ENCODE measurements around the gene XRN2. TPM values are rescaled to one million over a fixed set of nuclear protein-coding genes. Genes with fewer than 3 reads are reported as not detected.
"Not testable (repeated sequence)": the region's sequence is repeated elsewhere in the genome, so short reads cannot be mapped to it uniquely, and the experiment has no call there.

XRN2 gene
- total RNA-seq, 1 experiment from 2014 or later = 78.3 TPM

DNA sequence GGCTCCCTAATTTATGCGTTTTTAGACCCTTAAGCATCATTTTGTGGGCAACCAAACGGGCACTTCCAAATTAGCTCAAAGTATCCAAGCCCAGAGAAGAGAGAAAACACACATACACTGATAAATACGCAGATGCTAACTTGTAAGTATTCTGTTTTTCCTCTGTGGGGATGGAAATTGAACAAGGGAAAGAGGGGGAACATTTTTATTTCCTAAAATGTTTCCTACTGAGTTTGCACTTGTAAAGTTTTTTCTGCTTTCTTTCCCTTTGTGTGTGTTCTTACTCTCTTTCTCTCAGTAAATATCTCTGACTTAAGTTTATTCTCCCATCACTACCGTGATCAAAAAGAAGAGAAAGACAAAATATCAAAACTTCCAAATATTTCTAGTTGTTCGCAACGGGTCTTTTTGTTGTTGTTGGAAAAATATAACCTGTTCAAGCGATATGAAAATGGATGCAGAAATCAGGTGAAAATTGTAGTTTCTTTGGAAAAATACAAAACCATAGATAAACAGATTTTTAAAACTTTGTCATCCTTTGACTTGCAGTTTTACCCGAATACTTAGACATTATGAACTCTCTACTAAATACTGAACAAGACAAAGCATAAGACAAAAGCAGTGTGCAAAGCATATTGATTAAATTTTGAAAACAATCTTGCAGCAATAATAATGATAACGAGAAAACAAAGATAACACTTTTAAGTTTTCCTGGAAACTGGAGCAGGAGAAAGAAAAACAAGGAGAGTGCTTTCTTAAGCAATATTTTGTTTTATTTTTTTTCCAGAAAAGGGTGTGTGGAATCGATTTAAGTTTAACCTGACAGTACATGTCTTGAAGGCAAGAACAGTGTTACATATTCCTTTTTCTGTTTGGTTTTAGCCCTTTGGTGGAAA, 95.2 kb downstream of the XRN2 start:
- Histone ChIP-seq H2AFZ (no peak overlapping the region), H3K27me3 (ENCODE audit: insufficient read depth, low read depth) (peaks cover 4% of the 10 kb centered on the region; the same call in 1 of the 2 replicates), H3K36me3 (ENCODE audit: low read depth) (no peaks in the 10 kb centered on the region), H3K4me1 (replicated peaks; ENCODE audit: insufficient read depth) (no peaks in the 10 kb centered on the region), H3K27ac (no peak overlapping the region), H3K9me3 (ENCODE audit: insufficient read depth, low read depth) (no peaks in the 10 kb centered on the region), H3K9me2 (ENCODE audit: insufficient read depth) (no peaks in the 10 kb centered on the region), H3K4me2 (no peak overlapping the region), H3K4me3 (no peak overlapping the region), H3F3A (ENCODE audit: insufficient read depth, low read depth) (no peaks in the 10 kb centered on the region), H3K79me2 (ENCODE audit: low read depth) (no peaks in the 10 kb centered on the region), H4K20me1 (ENCODE audit: insufficient read depth) (no peaks in the 10 kb centered on the region)
- intact Hi-C loops (cut with micrococcal nuclease; ENCODE audit: unreplicated experiment) = no loop called here
- no peak for DNase-seq
- no TSS peak for BruUV-seq (replicated peaks)
- ChIA-PET CTCF (no interaction called here), POLR2A (ENCODE audit: unreplicated experiment) (no interaction called here)
- TF ChIP-seq, protein P1, sequence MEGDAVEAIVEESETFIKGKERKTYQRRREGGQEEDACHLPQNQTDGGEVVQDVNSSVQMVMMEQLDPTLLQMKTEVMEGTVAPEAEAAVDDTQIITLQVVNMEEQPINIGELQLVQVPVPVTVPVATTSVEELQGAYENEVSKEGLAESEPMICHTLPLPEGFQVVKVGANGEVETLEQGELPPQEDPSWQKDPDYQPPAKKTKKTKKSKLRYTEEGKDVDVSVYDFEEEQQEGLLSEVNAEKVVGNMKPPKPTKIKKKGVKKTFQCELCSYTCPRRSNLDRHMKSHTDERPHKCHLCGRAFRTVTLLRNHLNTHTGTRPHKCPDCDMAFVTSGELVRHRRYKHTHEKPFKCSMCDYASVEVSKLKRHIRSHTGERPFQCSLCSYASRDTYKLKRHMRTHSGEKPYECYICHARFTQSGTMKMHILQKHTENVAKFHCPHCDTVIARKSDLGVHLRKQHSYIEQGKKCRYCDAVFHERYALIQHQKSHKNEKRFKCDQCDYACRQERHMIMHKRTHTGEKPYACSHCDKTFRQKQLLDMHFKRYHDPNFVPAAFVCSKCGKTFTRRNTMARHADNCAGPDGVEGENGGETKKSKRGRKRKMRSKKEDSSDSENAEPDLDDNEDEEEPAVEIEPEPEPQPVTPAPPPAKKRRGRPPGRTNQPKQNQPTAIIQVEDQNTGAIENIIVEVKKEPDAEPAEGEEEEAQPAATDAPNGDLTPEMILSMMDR (conservative IDR thresholded peaks at IDR 0.05) = no peak
- no peak for TF ChIP-seq EZH2 (IDR thresholded peaks at IDR 0.05; ENCODE audit: low read depth)

DNA sequence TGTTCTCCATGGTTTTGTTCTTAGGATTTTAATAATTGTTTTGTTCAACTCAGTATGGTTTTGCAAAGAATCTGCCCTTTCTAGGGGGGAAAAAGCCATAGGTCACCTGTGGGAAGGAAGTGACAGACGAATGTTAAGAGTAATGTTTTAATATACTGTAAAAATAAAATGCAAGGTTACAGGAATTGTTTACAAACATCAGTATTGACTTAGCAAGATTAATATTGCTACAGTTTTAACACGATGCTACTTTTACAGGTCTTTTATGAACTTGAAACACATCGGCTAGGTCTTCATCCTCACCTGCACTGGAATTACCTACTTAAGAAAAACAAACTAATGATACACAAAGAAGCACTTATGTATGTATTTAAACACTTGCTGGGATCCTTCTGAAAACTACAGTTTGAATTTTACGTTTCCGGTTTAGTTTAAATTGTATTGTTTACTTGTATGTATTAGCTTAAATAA, 95.9 kb downstream of the XRN2 start:
- Histone ChIP-seq H3K27me3 (ENCODE audit: insufficient read depth, low read depth) (peaks cover 7% of the 10 kb centered on the region; the same call in 1 of the 2 replicates), H3K4me2 (no peak overlapping the region), H3K9me3 (ENCODE audit: insufficient read depth, low read depth) (no peaks in the 10 kb centered on the region), H3K4me3 (no peak overlapping the region), H2AFZ (no peak overlapping the region), H3F3A (ENCODE audit: insufficient read depth, low read depth) (no peaks in the 10 kb centered on the region), H4K20me1 (ENCODE audit: insufficient read depth) (no peaks in the 10 kb centered on the region), H3K27ac (no peak overlapping the region), H3K4me1 (replicated peaks; ENCODE audit: insufficient read depth) (no peaks in the 10 kb centered on the region), H3K79me2 (ENCODE audit: low read depth) (no peaks in the 10 kb centered on the region), H3K36me3 (ENCODE audit: low read depth) (no peaks in the 10 kb centered on the region), H3K9me2 (ENCODE audit: insufficient read depth) (no peaks in the 10 kb centered on the region)
- CTCF ChIA-PET = no interaction called here
- DNase-seq = no peak
- POLR2A ChIA-PET (ENCODE audit: unreplicated experiment) = no interaction called here
- intact Hi-C loops (cut with micrococcal nuclease; ENCODE audit: unreplicated experiment) = no loop called here
- TF ChIP-seq, protein P1 (conservative IDR thresholded peaks at IDR 0.05) = no peak
- TF ChIP-seq EZH2 (IDR thresholded peaks at IDR 0.05; ENCODE audit: low read depth) = no peak
- no TSS peak for BruUV-seq (replicated peaks)

DNA sequence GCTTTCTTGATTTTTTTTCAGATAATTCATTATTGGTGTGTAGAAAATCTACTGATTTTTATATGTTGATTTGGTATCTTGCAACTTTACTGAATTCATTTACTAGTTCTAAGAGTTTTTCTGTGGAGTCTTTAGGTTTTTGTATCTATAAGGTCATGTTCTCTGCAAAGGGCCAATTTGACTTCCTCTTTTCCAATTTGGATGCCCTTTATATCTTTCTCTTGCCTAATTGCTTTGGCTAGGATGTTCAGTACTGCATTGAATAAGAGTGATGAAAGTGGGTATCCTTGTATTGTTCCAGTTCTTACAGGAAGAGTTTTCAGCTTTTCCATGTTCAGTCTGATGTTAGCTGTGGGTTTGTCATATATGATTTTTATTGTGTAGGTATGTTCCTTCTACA, 108.6 kb downstream of the XRN2 start:
- TF ChIP-seq, protein P1 (conservative IDR thresholded peaks at IDR 0.05) = no peak
- TF ChIP-seq EZH2 (IDR thresholded peaks at IDR 0.05; ENCODE audit: low read depth) = no peak
- peaks cover 27% of the 10 kb centered on the region for H3K27me3 ChIP-seq (ENCODE audit: insufficient read depth, low read depth)
- ChIA-PET POLR2A (ENCODE audit: unreplicated experiment) (interaction anchor here (0.6 kb wide), 1 partner anchor 201 kb away, joined by 6 read pairs; no protein-coding TSS in a partner anchor), CTCF (no interaction called here)
- H3K4me1 ChIP-seq (replicated peaks; ENCODE audit: insufficient read depth) = no peaks in the 10 kb centered on the region
- H4K20me1 ChIP-seq (ENCODE audit: insufficient read depth) = no peaks in the 10 kb centered on the region
- no peak overlapping the region for H3K27ac ChIP-seq
- no TSS peak for BruUV-seq (replicated peaks)
- no peaks in the 10 kb centered on the region for H3K9me2 ChIP-seq (ENCODE audit: insufficient read depth)
- H3K9me3 ChIP-seq (ENCODE audit: insufficient read depth, low read depth) = no peaks in the 10 kb centered on the region
- H3K36me3 ChIP-seq (ENCODE audit: low read depth) = no peaks in the 10 kb centered on the region
- no peak overlapping the region for H3K4me2 ChIP-seq
- no peaks in the 10 kb centered on the region for H3K79me2 ChIP-seq (ENCODE audit: low read depth)
- H2AFZ ChIP-seq = no peak overlapping the region
- H3F3A ChIP-seq (ENCODE audit: insufficient read depth, low read depth) = no peaks in the 10 kb centered on the region
- intact Hi-C loops (cut with micrococcal nuclease; ENCODE audit: unreplicated experiment) = no loop called here
- DNase-seq = no peak
- H3K4me3 ChIP-seq = no peak overlapping the region

DNA sequence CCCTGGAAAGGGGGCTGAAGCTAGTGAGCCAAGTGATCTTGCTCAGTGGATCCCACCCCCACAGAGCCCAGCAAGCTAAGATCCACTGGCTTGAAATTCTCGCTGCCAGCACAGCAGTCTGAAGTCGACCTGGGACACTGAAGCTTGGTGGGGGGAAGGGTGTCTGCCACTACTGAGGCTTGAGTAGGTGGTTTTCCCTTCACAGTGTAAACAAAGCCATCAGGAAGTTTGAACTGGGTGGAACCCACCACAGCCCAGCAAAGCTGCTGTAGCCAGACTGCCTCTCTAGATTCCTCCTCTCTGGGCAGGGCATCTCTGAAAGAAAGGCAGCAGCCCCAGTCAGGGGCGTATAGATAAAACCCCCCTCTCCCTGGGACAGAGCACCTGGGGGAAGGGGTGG, 110.9 kb downstream of the XRN2 start:
- BruUV-seq (replicated peaks); POLR2A ChIA-PET (ENCODE audit: unreplicated experiment): not testable (repeated sequence)

DNA sequence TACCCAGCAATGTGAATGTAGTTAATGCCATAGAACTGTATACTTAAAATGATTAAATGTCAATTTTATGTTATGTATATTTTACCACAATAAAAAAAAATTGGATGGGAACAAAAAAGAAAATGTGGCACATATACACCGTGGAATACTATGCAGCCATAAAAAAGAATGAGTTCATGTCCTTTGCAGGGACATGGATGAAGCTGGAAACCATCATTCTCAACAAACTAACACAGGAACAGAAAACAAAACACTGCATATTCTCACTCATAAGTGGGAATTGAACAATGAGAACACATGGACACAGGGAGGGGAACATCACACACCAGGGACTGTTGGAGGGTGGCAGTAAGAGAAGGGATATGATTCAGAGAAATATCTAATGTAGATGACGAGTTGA, 116.0 kb downstream of the XRN2 start:
- H3F3A ChIP-seq (ENCODE audit: insufficient read depth, low read depth); H3K4me1 ChIP-seq (replicated peaks; ENCODE audit: insufficient read depth); H3K9me3 ChIP-seq (ENCODE audit: insufficient read depth, low read depth); H3K4me3 ChIP-seq; intact Hi-C loops (cut with micrococcal nuclease; ENCODE audit: unreplicated experiment); H3K4me2 ChIP-seq; H4K20me1 ChIP-seq (ENCODE audit: insufficient read depth); H3K27ac ChIP-seq; H3K9me2 ChIP-seq (ENCODE audit: insufficient read depth); H2AFZ ChIP-seq; H3K36me3 ChIP-seq (ENCODE audit: low read depth); DNase-seq; H3K79me2 ChIP-seq (ENCODE audit: low read depth); CTCF ChIA-PET; POLR2A ChIA-PET (ENCODE audit: unreplicated experiment); BruUV-seq (replicated peaks): not testable (repeated sequence)
- peaks cover 14% of the 10 kb centered on the region for H3K27me3 ChIP-seq (ENCODE audit: insufficient read depth, low read depth)

More for the DNA sequence above, 110.9 kb downstream of the XRN2 start:
- H3K4me3 ChIP-seq; H3K27ac ChIP-seq; H4K20me1 ChIP-seq (ENCODE audit: insufficient read depth); H3K9me2 ChIP-seq (ENCODE audit: insufficient read depth); H3K36me3 ChIP-seq (ENCODE audit: low read depth); intact Hi-C loops (cut with micrococcal nuclease; ENCODE audit: unreplicated experiment); CTCF ChIA-PET; DNase-seq; H2AFZ ChIP-seq; H3F3A ChIP-seq (ENCODE audit: insufficient read depth, low read depth); H3K4me2 ChIP-seq; H3K9me3 ChIP-seq (ENCODE audit: insufficient read depth, low read depth); H3K79me2 ChIP-seq (ENCODE audit: low read depth); H3K4me1 ChIP-seq (replicated peaks; ENCODE audit: insufficient read depth): not testable (repeated sequence)
- peaks cover 22% of the 10 kb centered on the region for H3K27me3 ChIP-seq (ENCODE audit: insufficient read depth, low read depth)
